HS-27A (cell line): ENCODE measurements around the gene IL1R2.
"Not testable (repeated sequence)": the region's sequence is repeated elsewhere in the genome, so short reads cannot be mapped to it uniquely, and the experiment has no call there.

Experiments used
- DNase-seq: peaks from one replicate; pipeline ENCODE4 v3.0.0-alpha.2; 2012; ENCODE audit warnings: low read depth, missing footprints

Gene IL1R2

GRCh38 chr2:102000012-102000411, 8.3 kb downstream of the IL1R2 start:
- no peak for DNase-seq

- DNase-seq = no peak
Measured at GRCh38 chr2:102000813-102001766, 9.3 kb downstream of the IL1R2 start.

- DNase-seq = no peak
Measured at GRCh38 chr2:102001767-102002142, 10.0 kb downstream of the IL1R2 start.

- no peak for DNase-seq
Measured at GRCh38 chr2:102002228-102002627, 10.5 kb downstream of the IL1R2 start.

- DNase-seq = not testable (repeated sequence)
Measured at GRCh38 chr2:102002909-102003308, 11.1 kb downstream of the IL1R2 start.

GRCh38 chr2:102003696-102004095, 11.9 kb downstream of the IL1R2 start:
- DNase-seq = no peak

GRCh38 chr2:102004581-102004980, 12.8 kb downstream of the IL1R2 start:
- no peak for DNase-seq

- DNase-seq = no peak
Measured at GRCh38 chr2:102005449-102005848, 13.7 kb downstream of the IL1R2 start.

GRCh38 chr2:102005989-102006885, 14.5 kb downstream of the IL1R2 start:
- peak; percentile 23 for DNase-seq

- DNase-seq = no peak
Measured at GRCh38 chr2:102006886-102007278, 15.1 kb downstream of the IL1R2 start.

GRCh38 chr2:102008490-102008889, 16.7 kb downstream of the IL1R2 start:
- no peak for DNase-seq

- no peak for DNase-seq
Measured at GRCh38 chr2:102009557-102009956, 17.8 kb downstream of the IL1R2 start.

GRCh38 chr2:102010902-102011301, 19.1 kb downstream of the IL1R2 start:
- DNase-seq = no peak

- DNase-seq = no peak
Measured at GRCh38 chr2:102012061-102012614, 20.4 kb downstream of the IL1R2 start.

- no peak for DNase-seq
Measured at GRCh38 chr2:102013206-102014040, 21.7 kb downstream of the IL1R2 start.

- DNase-seq = no peak
Measured at GRCh38 chr2:102014041-102014345, 22.2 kb downstream of the IL1R2 start.

- no peak for DNase-seq
Measured at GRCh38 chr2:102015399-102015798, 23.6 kb downstream of the IL1R2 start.

- no peak for DNase-seq
Measured at GRCh38 chr2:102016399-102016955, 24.7 kb downstream of the IL1R2 start.

- no peak for DNase-seq
Measured at GRCh38 chr2:102018823-102019445, 27.2 kb downstream of the IL1R2 start.

GRCh38 chr2:102020596-102021170, 28.9 kb downstream of the IL1R2 start:
- peak; percentile 41 for DNase-seq

GRCh38 chr2:102021779-102022178, 30.0 kb downstream of the IL1R2 start:
- DNase-seq = no peak
